Suprapubic skin (tissue), 4 donors: ENCODE measurements around the gene ST6GALNAC1. TPM values are rescaled to one million over a fixed set of nuclear protein-coding genes. Genes with fewer than 3 reads are reported as not detected.
A peak's percentile ranks its signal among the peaks of the same experiment; 100 is the strongest.
"Not testable (repeated sequence)": the region's sequence is repeated elsewhere in the genome, so short reads cannot be mapped to it uniquely, and the experiment has no call there.

Experiments
- DNase-seq, 2 donors: peaks; one replicate each; pipeline ENCODE4 v3.0.0-alpha.2; 2019; ENCODE audit warnings: low spot score in 2 of 2
- H3K27ac ChIP-seq: fragments of 200-600 bp; sonication (generic); one replicate; pipeline ENCODE4 v1.5.1; 2019
- H3K27me3 ChIP-seq: fragments of 200-600 bp; sonication (generic); one replicate; pipeline ENCODE4 v1.5.1; 2019
- H3K36me3 ChIP-seq: fragments of 200-600 bp; sonication (generic); one replicate; pipeline ENCODE4 v1.5.1; 2019
- H3K4me1 ChIP-seq: fragments of 200-600 bp; sonication (generic); one replicate; pipeline ENCODE4 v1.5.1; 2019
- H3K4me3 ChIP-seq: fragments of 200-600 bp; sonication (generic); one replicate; pipeline ENCODE4 v1.5.1; 2019; ENCODE audit warnings: mild to moderate bottlenecking
- H3K9me3 ChIP-seq: fragments of 200-600 bp; sonication (generic); one replicate; pipeline ENCODE4 v1.5.1; 2019
- EP300 ChIP-seq: sonication (generic); formaldehyde crosslinking; IDR thresholded peaks from one replicate; pipeline ENCODE4 v1.6.1; 2017; ENCODE audit warnings: antibody characterized with exemption
- POLR2A ChIP-seq, 2 donors: fragments of 450-650 bp; IDR thresholded peaks; one replicate each; pipeline ENCODE4 v1.6.1; 2017; ENCODE audit warnings: antibody characterized with exemption in 2 of 2, mild to moderate bottlenecking in 2 of 2, moderate library complexity in 2 of 2
- POLR2AphosphoS5 ChIP-seq, 3 donors: sonication (generic); formaldehyde crosslinking; IDR thresholded peaks; one replicate each; pipeline ENCODE4 v1.6.1; 2017; ENCODE audit warnings: antibody characterized with exemption in 3 of 3
- WGBS: methylation state at CpG from one replicate; pipeline ENCODE4 v1.1.5; 2018; 5-methylcytosine and 5-hydroxymethylcytosine counted together
- total RNA-seq, 4 donors: library from RNA; depleted of rRNA; stranded (reverse); fragments of >200 nt; gene quantifications; one replicate each; pipeline ENCODE4 v1.1.0, GENCODE V29; 2016
- TF ChIP-seq, protein P1 (sequence below), 2 donors: fragments of 200-600 bp in 1 of 2; fragments of 450-650 bp in 1 of 2; sonication (generic) in 1 of 2; IDR thresholded peaks; one replicate each; pipeline ENCODE4 v1.5.1; 2016 to 2019; ENCODE audit warnings: antibody characterized with exemption in 2 of 2, mild to moderate bottlenecking in 1 of 2, moderate library complexity in 1 of 2

Gene ST6GALNAC1
- total RNA-seq, 4 donors from 2014 or later, result 0.38 to 3.7 (median 1.3) TPM

DNA sequence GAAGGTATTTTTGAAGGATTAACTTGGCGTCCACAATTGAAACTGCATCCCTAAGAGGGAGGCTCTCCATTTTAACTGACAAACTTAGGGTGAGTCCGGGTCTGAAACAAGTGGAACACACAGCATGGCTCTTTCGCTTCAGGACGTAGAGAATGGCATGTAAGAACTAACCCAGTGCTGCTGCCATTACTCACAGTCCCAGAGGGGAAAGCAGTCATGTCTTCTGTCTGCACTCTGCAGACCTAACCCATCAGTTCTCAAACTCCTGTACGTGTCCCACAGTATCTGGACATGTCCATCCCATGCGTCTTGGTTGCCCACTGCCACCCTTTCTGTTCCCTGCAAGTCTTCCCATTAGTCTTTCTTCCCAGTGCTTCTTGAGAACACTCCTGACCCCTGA is 563 bp downstream of the ST6GALNAC1 start:
- DNase-seq, result peak in 1 of 2 donors; percentile 3
- no peaks in the 10 kb centered on the region for H3K27me3 ChIP-seq
- H3K9me3 ChIP-seq, result no peaks in the 10 kb centered on the region
- peaks cover 11% of the 10 kb centered on the region for H3K4me1 ChIP-seq
- no peak for TF ChIP-seq POLR2A (IDR thresholded peaks at IDR 0.05)
- TF ChIP-seq, protein P1, sequence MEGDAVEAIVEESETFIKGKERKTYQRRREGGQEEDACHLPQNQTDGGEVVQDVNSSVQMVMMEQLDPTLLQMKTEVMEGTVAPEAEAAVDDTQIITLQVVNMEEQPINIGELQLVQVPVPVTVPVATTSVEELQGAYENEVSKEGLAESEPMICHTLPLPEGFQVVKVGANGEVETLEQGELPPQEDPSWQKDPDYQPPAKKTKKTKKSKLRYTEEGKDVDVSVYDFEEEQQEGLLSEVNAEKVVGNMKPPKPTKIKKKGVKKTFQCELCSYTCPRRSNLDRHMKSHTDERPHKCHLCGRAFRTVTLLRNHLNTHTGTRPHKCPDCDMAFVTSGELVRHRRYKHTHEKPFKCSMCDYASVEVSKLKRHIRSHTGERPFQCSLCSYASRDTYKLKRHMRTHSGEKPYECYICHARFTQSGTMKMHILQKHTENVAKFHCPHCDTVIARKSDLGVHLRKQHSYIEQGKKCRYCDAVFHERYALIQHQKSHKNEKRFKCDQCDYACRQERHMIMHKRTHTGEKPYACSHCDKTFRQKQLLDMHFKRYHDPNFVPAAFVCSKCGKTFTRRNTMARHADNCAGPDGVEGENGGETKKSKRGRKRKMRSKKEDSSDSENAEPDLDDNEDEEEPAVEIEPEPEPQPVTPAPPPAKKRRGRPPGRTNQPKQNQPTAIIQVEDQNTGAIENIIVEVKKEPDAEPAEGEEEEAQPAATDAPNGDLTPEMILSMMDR (IDR thresholded peaks at IDR 0.05), result no peak
- no peak for TF ChIP-seq POLR2AphosphoS5 (IDR thresholded peaks at IDR 0.05)
- TF ChIP-seq EP300, result no peak
- WGBS, result 82% methylated on average over 6 of the region's 6 CpGs
- no peak overlapping the region for H3K27ac ChIP-seq
- no peaks in the 10 kb centered on the region for H3K36me3 ChIP-seq
- H3K4me3 ChIP-seq, result no peak overlapping the region

DNA sequence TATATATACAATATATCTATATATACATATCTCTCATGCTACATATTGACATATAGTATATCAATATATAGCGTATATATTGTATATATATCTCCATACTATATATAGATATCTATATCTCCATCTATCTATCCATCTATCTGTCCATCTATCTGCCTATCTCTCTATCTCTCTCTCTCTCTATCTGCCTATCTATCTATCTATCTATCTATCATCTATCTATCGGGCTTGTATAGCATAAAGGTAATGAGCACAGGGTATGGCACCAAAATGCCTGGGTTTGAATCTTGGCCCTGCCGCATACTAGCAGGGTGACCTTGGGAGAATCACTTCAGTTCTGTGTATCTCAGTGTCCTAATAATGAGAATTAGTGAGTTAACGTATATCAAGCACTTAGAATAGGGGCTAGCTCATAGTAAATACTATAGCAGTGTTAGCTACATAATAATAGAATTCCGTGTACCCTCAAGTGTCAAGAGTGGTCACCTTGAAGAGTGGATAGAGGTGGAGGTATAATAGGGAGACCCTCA is 1.5 kb downstream of the ST6GALNAC1 start:
- TF ChIP-seq POLR2A (IDR thresholded peaks at IDR 0.05), result no peak
- no peak for TF ChIP-seq EP300
- TF ChIP-seq, protein P1 (IDR thresholded peaks at IDR 0.05), result no peak
- no peak for TF ChIP-seq POLR2AphosphoS5 (IDR thresholded peaks at IDR 0.05)
- H3K27ac ChIP-seq, result no peak overlapping the region
- DNase-seq, result no peak
- H3K4me3 ChIP-seq, result no peak overlapping the region
- 88% methylated on average over 5 of the region's 5 CpGs for WGBS
- H3K4me1 ChIP-seq, result peaks cover 11% of the 10 kb centered on the region
- H3K27me3 ChIP-seq, result no peaks in the 10 kb centered on the region
- H3K9me3 ChIP-seq, result no peaks in the 10 kb centered on the region
- H3K36me3 ChIP-seq, result no peaks in the 10 kb centered on the region

DNA sequence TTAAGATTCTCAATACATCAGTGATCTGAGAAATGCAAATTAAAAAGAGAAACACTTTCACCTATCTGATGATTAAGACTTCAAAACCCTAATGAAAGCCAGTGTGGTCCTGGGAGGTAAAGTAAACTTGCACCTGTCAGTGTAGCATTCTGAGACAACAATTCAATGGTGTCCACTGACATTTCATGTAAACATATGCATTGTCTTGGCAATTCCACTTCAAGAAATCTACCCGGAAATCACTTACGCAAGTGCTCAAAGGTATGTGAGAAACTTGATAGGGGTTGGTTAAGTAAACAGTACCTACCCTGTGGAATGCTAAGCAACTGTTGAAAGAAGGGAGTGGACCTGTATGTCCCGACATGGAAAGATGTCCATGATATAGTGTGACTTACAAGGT is 2.1 kb downstream of the ST6GALNAC1 start:
- Histone ChIP-seq H3K27me3 (no peaks in the 10 kb centered on the region), H3K9me3 (no peaks in the 10 kb centered on the region), H3K4me3 (no peak overlapping the region), H3K27ac (no peak overlapping the region), H3K36me3 (no peaks in the 10 kb centered on the region), H3K4me1 (peaks cover 11% of the 10 kb centered on the region)
- TF ChIP-seq POLR2AphosphoS5 (IDR thresholded peaks at IDR 0.05) (no peak), EP300 (no peak), POLR2A (IDR thresholded peaks at IDR 0.05) (no peak)
- TF ChIP-seq, protein P1 (IDR thresholded peaks at IDR 0.05), result no peak
- WGBS, result 62% methylated on average over 3 of the region's 3 CpGs
- peak in 1 of 2 donors; percentile 1 for DNase-seq

DNA sequence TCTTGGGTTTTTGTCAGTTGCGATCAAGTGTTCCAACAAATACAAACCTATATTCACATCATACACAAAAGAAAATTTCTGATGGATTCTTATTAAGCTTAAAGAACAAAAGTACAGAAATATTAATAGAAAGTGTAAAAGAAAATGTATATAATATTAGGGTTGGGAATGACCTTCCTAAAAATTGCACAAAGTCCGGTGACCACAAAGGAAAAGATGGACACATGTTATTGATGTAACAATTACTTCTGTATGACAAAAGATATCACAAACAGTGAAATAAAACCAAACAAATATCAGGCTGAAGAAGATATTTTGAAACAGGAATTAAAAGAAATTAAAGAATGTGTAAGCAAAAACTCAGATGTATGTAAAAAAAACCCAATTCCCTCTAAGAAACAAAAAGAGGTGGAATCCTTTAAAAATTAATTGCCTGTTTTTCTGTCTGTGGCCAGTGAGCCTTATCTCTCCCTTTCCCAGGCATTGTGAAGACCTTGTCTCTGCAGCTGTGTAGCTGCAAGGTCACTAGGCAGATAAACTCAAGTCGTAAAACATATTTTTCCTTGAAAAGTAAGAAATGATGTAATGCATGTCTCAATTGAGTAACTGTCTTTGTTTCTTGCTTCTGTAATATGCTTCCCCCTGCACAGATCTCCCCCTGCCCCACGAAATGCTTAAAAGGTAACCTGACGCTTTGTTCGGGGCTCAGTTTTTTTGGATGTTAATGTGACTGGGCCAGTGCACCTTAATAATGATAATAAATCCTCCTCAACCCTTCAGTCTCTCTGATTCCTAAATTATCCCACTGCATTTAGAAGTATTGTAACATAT is 2.8 kb downstream of the ST6GALNAC1 start:
- no peaks in the 10 kb centered on the region for H3K27me3 ChIP-seq
- no peaks in the 10 kb centered on the region for H3K9me3 ChIP-seq
- H3K4me3 ChIP-seq, result no peak overlapping the region
- no peaks in the 10 kb centered on the region for H3K36me3 ChIP-seq
- WGBS, result 80% methylated on average over 6 of the region's 6 CpGs
- DNase-seq, result no peak
- peaks cover 11% of the 10 kb centered on the region for H3K4me1 ChIP-seq
- no peak overlapping the region for H3K27ac ChIP-seq
- TF ChIP-seq, protein P1 (IDR thresholded peaks at IDR 0.05), result no peak
- TF ChIP-seq EP300 (no peak), POLR2A (IDR thresholded peaks at IDR 0.05) (no peak), POLR2AphosphoS5 (IDR thresholded peaks at IDR 0.05) (no peak)

DNA sequence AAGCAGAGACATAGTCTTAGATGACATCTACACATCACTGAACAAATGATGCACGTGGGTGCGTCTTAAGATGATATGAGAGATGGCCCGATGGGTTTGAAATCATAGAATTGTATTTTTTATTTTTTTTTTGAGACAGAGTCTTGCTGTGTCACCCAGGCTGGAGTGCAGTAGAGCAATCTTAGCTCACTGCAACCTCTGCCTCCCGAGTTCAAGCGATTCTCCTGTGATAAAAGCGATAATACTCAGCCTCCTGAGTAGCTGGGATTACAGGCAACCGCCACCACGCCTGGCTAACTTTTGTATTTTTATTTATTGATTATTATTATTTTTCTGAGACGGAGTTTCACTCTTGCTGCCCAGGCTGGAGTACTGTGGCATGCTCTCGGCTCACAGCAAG is 5.3 kb downstream of the ST6GALNAC1 start:
- Histone ChIP-seq H3K27me3 (no peaks in the 10 kb centered on the region), H3K4me1 (peaks cover 3% of the 10 kb centered on the region), H3K4me3 (no peak overlapping the region), H3K9me3 (no peaks in the 10 kb centered on the region), H3K36me3 (no peaks in the 10 kb centered on the region), H3K27ac (no peak overlapping the region)
- TF ChIP-seq EP300, result no peak
- TF ChIP-seq POLR2AphosphoS5 (IDR thresholded peaks at IDR 0.05), result no peak
- TF ChIP-seq POLR2A (IDR thresholded peaks at IDR 0.05), result no peak
- TF ChIP-seq, protein P1 (IDR thresholded peaks at IDR 0.05), result no peak
- no peak for DNase-seq
- WGBS, result 92% methylated on average over 10 of the region's 10 CpGs

DNA sequence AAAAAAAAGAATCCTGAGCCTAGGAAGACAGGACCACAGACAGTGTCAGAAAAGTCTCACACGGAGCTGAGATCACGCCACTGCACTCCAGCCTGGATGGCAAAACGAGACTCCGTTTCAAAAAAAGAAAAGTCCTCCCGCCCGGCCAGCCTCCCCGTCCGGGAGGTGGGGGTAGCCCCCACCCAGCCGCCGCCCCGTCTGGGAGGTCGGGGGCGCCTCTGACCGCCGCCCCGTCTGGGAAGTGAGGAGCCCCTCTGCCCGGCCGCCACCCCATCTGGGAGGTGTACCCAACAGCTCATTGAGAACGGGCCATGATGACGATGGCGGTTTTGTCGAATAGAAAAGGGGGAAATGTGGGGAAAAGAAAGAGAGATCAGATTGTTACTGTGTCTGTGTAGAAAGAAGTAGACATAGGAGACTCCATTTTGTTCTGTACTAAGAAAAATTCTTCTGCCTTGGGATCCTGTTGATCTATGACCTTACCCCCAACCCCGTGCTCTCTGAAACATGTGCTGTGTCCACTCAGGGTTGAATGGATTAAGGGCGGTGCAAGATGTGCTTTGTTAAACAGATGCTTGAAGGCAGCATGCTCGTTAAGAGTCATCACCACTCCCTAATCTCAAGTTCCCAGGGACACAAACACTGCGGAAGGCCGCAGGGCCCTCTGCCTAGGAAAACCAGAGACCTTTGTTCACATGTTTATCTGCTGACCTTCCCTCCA is 6.9 kb downstream of the ST6GALNAC1 start:
- not testable (repeated sequence) for H3K36me3 ChIP-seq, H3K4me3 ChIP-seq, H3K9me3 ChIP-seq, H3K27me3 ChIP-seq, H3K4me1 ChIP-seq, H3K27ac ChIP-seq
- 85% methylated on average over 27 of the region's 27 CpGs for WGBS
- DNase-seq, result peak in 1 of 2 donors; percentile 15
